Ureter (tissue), 1 donor: ENCODE data around the gene SLC13A5. TPM values are rescaled to one million over a fixed set of nuclear protein-coding genes. Genes with fewer than 3 reads are reported as not detected.
A peak's percentile ranks its signal among the peaks of the same experiment; 100 is the strongest.
"Not testable (repeated sequence)": the region's sequence is repeated elsewhere in the genome, so short reads cannot be mapped to it uniquely, and the experiment has no call there.

ENCODE experiments used
- DNase-seq: peaks from one replicate; pipeline ENCODE4 v3.0.0-alpha.2; 2020; ENCODE audit warnings: low spot score
- total RNA-seq: library from RNA; stranded (reverse); gene quantifications from one replicate; pipeline ENCODE4 v1.2.4, GENCODE V29; 2023
- donor health status: DM: yes; HTN: yes; CAD: no.

The SLC13A5 gene
- total RNA-seq, 1 donor from 2014 or later = not detected

- DNase-seq = no peak
Observed at GRCh38 chr17:6684460-6684783, 28.7 kb downstream of the SLC13A5 start.

DNA sequence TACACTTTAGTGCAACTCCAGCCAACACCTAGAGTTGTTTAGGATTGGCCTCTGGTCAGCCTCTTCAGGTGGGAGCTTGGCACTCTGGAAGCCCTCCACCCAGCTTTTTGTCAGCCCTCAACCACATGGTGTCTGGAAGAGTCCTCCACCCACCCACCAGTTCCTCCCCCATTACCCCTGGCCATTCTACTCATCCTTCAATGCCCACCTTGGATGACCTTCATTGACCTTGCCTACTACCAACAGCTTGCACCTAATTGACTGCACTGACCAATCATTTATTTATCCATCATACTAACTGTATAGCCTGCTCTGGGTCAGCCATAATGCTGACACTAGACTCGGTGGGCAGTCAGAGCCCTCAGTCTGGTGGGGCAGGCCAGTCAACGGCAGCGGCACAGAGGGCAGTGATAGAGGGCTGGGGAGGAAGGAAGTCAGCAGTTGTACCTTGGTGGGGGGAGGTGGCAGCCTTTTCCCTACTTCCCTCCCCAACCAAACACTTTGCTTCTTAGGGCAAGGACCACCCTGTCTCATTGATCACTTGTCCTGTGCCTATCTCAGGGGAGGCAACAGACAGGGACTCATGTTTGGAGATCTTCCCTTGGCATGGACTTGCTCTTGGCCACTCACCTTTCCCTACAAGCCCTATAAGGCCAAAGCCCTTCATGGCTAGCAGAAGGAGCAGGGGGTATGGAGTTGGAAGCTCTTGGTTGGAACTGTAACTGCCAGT lies 29.3 kb downstream of the SLC13A5 start:
- DNase-seq = no peak

GRCh38 chr17:6683081-6683684 lies 30.0 kb downstream of the SLC13A5 start:
- no peak for DNase-seq

GRCh38 chr17:6682339-6682738 lies 30.8 kb downstream of the SLC13A5 start:
- no peak for DNase-seq

DNA sequence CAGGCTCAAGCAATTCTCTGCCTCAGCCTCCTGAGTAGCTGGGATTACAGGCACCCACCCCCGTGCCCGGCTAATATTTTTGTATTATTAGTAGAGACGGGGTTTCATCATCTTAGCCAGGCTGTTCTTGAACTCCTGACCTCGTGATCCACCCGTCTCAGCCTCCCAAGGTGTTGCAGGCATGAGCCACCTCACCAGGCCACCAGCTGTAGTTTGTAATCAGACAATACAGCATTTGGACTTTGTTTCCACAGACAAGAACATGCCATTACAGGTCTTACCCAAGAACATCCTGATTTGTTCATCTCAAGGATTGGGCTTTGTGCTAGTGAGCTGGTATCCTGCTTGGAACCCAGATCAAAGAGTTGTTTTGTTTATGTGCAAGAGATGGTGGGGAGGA lies 31.5 kb downstream of the SLC13A5 start:
- DNase-seq = no peak

GRCh38 chr17:6681176-6681575 lies 32.0 kb downstream of the SLC13A5 start:
- no peak for DNase-seq

DNA sequence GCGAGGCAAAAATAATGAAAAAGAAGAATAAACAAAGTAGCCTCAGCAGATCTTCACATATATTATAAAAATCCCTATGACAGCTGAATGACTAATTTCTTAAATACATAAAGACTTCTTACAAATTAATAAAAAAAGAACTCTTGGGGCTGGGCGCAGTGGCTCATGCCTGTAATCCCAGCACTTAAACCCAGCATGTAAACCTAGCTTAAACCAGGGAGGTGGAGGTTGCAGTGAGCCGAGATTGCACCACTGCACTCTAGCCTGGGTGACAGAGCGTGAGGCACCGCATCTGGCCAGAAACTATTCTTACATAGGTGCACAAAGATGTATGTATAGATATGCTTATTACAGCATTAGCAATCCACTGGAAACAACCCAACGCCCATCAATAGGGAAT lies 33.9 kb downstream of the SLC13A5 start:
- DNase-seq = no peak

- DNase-seq = no peak
Observed at GRCh38 chr17:6677946-6678345, 35.2 kb downstream of the SLC13A5 start.

DNA sequence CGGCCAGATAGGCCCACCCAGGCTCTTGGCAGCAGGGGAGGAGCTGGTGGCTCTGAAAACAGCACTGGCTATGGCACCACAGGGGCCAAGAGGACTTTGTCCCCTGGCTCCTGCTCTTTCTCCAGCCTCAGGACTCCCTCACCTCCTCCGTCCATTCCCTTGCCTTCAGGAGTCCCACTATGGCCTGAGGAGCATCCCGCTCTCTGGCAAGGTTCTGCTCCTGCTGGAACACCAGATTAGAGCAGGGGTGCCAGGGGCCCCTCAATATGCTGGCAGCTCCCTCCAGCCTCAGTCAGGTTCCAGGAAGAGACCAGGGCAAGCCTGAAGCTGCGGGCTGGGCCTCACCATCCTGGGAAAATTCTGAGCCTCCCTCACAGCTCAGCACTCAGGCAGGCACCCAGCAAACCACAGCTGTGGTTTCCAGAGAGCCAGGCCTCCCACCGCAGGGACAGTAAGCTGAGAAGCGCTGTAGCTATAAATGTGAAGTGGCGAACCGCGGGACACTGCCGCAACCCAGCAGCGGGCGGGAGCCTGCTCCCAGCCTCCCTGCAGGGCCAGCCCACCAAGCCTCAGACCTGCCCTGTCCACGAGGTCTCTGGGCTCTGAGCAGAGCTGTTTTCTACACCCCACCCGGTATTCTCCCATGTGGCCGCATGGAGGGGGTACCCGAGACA lies 35.9 kb downstream of the SLC13A5 start:
- DNase-seq = no peak

DNA sequence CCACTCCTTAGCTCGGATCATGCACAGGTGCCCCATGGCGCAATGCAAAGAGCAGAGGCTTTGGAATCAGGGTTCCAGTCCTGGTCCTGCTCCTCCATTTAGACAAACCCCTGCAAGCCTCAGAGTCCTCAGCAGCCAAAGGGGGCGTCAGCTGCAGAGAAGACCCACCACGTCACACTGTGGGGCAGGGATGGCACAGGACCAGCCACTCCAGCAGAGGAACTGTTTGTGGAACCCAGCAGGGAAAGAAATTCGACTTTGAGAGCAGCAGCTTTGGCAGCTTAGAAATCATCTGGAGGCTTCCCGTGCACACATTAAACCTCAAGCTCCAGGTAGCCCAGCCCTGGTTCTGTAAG lies 36.4 kb downstream of the SLC13A5 start:
- DNase-seq = no peak

DNA sequence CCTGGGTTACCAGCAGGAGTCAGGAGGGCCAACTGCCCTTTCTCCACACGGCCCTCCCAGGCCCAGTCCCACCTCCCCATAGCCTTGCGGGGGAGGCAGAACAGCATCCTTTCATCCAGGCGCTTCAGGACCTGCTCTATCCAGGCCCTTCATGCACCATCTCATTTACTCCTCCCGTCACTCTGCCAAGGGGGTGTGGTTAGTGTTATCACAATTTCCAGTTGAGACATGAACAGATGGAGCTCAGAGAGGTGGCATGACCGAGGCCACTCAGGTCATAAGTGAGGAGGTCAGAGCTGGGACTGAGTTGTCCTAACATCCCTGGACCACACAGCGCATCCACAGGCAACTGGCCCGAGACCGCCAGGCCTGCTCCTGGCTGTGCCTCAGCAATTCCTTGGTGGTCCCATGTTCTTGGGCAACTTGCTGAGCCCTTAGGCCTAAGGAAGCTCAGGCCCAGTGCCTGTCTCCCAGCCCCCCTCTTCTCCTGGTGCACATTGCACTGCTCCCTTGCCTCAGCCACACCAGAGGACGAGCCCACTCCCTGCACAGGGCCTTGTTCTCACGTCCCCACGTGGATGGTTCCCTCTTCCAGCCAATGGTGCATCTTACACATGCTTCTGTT lies 37.9 kb downstream of the SLC13A5 start:
- no peak for DNase-seq

DNA sequence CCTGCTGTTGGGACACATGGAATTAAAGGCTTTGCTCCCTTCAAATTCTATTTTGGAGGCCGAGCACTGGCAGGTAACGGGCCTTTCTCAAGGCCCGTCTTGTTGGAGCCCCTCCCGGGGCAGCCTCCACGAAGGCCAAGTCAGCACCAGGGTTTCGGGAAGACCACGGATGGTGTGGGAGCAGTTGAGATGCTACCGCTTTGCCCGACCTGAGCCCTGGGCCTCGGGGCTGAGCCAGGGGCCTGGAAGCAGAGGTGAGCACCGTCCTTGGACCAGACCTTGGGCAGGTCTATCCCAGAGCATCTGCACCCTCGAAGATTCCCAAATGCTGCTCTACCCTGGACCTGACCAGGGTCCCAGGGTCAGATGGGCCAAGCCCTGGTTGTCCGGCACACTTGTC lies 38.6 kb downstream of the SLC13A5 start:
- no peak for DNase-seq

GRCh38 chr17:6671431-6671830 lies 41.7 kb downstream of the SLC13A5 start:
- DNase-seq = no peak

- no peak for DNase-seq
Observed at GRCh38 chr17:6670999-6671398, 42.2 kb downstream of the SLC13A5 start.

DNA sequence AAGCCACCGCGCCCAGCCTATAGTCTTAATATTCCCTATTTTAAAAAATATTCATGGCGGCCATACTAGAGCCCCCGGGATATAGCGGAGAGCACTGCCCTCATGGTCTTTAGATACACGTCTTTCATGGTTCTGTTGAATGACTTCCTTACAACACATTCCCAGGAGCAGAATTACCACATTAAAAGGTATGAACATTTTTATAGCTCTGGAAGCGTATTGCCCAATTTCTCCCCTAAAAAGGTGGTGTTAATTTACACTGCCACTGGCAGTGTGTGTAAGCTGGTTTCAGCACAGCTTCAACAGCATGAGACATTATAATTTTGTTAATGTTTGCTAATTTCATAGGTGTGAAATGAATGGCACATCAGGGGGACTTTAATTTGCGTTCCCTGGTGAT lies 42.6 kb downstream of the SLC13A5 start:
- DNase-seq = no peak

DNA sequence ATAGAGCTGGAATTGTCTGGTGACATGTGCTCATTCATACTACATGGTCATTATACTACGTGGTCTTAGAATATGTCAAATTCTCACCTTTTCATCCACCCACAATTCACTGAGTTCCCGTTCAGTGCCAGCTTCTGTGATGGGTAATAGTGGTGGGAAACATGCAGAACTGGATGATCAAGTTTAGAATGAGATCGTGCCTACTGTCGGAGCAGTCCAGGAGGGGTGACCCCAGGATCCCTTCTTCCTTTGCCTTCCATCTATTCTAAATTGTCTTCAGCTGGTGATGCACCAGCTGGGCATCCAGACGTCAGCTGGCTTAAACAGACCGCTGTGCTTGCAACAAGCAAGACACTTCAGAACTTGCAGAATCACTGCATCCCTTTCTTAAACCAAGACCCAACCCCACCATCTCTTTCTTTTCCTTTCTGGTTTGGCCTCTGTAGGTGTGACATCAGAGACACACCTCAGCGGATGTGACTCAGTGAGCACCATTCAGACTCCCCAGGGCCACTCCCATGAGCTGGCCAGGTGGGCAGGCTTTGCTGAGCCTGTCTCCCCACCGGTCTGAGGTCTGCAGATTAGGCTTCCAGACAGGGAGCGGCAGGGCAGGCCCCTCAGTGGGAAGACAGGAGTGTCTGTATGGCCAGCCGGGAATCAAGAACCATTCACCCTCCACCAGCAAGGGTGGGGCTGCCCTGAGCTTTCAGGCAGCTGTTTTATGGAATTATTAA lies 43.5 kb downstream of the SLC13A5 start:
- DNase-seq = no peak

DNA sequence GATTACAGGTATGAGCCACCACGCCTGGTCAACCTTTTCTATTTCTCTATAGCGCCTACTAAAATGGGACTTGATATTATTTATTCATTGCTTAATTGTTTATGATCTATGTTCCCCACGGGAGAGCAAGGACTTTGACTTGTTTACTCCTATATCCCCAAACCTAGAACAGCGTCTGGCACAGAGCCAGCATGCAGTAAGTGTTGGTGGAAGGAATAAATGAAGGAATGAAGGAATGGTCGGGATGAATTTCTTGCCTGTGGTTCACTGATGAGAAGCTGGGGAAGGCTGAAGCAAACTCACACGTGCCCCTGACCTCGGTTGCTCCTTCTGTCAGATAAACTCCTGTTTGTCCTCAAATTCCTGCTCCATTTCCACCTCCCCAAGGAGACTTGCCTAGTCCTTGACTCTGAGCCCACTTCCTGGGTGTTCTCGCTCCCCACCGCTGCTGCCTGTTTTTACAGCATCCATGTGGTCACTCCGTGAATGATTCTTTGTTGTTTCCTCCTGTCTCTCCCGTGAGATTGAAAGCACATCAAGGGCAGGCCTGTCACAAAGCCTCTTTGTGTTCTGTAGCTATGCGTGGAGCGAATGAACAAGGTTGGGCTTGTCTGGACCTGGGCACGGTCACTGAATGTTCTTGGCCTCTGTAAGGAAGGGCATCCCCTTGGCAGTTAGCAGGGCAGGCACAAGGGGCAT lies 44.3 kb downstream of the SLC13A5 start:
- no peak for DNase-seq

- no peak for DNase-seq
Observed at GRCh38 chr17:6668219-6668618, 45.0 kb downstream of the SLC13A5 start.

GRCh38 chr17:6667516-6667915 lies 45.7 kb downstream of the SLC13A5 start:
- DNase-seq = no peak

DNA sequence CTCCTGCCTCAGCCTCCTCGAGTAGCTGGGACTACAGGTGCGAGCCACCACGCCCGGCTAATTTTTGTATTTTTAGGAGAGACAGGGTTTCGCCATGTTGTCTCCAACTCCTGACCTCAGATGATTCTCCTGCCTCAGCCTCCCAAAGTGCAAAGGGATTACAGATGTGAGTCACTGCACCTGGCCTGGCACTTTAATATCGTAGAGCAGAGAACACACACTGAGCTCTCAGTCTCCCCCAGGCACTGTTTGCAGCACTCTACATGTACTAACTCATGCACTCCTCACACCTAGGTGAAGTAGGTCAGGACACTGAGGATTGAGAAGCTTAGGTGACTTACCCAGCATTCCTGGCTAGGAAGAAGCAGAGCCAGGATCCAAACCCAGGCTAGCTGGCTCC lies 46.6 kb downstream of the SLC13A5 start:
- DNase-seq = no peak

GRCh38 chr17:6666077-6666521 lies 47.1 kb downstream of the SLC13A5 start:
- peak; percentile 79 for DNase-seq

GRCh38 chr17:6663200-6663599 lies 50.0 kb downstream of the SLC13A5 start:
- not testable (repeated sequence) for DNase-seq
